ENCODE measurements around the gene SLC48A1.

The SLC48A1 gene

DNA sequence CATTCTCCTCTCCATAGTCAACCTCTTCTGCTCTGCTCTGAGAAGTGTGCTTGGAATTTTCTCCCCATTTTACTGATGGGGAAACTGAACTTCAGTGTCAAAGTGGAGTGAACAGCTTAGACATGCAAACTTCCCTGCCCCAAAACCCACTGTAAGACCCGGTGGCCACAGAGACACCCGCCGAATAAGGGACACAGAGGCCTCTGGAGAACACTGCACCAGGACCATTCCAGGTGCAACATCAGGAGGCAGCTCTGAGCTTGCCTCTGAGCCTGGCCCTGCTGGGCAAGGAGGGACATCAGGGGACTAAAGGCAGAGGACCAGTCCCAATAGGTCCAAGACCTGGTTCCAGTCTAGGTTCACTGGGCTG is 45.0 kb downstream of the SLC48A1 start:
- H3K4me3 ChIP-seq (ENCODE audit: control insufficient read depth, low read depth, low read length): peak overlapping the region; percentile 80

DNA sequence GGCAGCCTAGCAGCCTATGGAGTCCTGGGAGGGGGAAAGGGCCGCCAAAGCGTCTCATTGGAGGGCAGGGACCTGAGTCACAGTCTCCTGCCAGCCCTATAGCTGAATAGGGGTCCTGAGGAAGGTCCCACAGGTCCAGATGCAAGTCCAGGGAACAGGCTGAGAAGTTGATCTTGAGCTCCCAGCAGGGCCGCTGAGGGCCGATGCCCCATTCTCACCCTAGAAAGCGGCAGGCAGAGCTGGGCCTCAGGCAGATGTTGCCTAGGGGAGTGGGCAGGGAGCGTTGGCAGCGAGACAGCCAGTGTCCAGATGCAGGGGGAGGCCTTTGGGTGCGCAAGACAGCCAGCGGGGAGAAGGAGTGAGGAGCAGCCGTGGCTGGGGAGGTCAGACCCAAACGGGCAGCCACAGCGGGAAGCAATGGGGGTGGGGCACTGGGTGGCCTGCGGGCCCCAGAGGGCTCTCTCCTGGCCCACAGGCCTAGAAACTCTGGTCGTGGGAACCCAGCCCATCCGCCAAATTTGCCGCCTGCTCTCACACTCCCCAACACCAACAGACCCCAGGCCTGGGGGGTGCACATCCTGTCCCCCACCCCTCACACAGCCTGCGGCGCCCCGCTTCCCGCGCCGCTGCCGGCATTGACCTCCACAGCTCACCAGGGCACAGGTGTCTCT is 45.6 kb downstream of the SLC48A1 start:
- peak overlapping the region; percentile 80 for H3K4me3 ChIP-seq (ENCODE audit: control insufficient read depth, low read depth, low read length)
- TF ChIP-seq, protein P1, sequence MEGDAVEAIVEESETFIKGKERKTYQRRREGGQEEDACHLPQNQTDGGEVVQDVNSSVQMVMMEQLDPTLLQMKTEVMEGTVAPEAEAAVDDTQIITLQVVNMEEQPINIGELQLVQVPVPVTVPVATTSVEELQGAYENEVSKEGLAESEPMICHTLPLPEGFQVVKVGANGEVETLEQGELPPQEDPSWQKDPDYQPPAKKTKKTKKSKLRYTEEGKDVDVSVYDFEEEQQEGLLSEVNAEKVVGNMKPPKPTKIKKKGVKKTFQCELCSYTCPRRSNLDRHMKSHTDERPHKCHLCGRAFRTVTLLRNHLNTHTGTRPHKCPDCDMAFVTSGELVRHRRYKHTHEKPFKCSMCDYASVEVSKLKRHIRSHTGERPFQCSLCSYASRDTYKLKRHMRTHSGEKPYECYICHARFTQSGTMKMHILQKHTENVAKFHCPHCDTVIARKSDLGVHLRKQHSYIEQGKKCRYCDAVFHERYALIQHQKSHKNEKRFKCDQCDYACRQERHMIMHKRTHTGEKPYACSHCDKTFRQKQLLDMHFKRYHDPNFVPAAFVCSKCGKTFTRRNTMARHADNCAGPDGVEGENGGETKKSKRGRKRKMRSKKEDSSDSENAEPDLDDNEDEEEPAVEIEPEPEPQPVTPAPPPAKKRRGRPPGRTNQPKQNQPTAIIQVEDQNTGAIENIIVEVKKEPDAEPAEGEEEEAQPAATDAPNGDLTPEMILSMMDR (conservative IDR thresholded peaks at IDR 0.05; ENCODE audit: control insufficient read depth, insufficient read depth, low read depth, low read length): no peak
- no peak for DNase-seq (ENCODE audit: low read depth)

More for the DNA sequence above, 45.0 kb downstream of the SLC48A1 start:
- TF ChIP-seq, protein P1 (conservative IDR thresholded peaks at IDR 0.05; ENCODE audit: control insufficient read depth, insufficient read depth, low read depth, low read length): no peak
- DNase-seq (ENCODE audit: low read depth): no peak

DNA sequence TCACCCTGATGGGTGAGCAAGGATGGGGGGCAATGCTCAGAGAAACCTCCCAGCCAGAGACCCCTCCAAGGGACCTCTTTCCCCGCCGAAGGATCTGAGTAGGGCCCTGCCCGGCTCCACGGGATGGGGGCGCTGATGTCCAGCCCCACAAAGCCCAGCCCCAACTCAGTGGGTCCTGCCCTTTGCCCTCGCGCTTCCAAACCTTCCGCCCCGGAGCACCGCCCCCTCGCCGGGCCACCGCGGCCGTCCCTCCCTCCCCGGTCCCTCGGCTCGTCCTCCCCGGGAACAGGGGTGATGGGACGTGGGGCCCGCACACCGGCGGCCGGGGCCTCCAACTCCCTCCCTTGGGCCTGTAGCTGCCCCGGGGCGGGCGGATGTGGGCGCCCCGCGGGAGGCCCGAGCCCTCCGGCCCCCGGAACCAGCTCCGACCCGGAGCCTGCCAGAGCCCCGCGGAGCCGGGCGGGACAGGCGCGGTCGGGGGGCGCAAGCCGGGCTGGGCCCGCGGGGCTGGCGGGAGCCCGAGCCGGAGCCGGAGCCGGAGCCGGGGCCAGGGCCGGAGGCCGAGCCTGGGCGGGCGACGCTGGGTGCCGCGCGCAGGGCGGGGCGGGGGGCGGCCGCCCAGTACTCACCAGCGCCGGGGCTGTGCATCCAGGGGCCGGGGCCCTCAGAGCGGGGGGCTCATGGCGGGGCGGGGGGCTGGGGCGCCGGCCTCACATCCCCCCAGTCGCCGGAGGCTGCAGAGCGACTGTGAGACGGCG is 46.3 kb downstream of the SLC48A1 start:
- TF ChIP-seq, protein P1 (conservative IDR thresholded peaks at IDR 0.05; ENCODE audit: control insufficient read depth, insufficient read depth, low read depth, low read length): peak; percentile 22
- peak overlapping the region; percentile 80 for H3K4me3 ChIP-seq (ENCODE audit: control insufficient read depth, low read depth, low read length)
- no peak for DNase-seq (ENCODE audit: low read depth)

DNA sequence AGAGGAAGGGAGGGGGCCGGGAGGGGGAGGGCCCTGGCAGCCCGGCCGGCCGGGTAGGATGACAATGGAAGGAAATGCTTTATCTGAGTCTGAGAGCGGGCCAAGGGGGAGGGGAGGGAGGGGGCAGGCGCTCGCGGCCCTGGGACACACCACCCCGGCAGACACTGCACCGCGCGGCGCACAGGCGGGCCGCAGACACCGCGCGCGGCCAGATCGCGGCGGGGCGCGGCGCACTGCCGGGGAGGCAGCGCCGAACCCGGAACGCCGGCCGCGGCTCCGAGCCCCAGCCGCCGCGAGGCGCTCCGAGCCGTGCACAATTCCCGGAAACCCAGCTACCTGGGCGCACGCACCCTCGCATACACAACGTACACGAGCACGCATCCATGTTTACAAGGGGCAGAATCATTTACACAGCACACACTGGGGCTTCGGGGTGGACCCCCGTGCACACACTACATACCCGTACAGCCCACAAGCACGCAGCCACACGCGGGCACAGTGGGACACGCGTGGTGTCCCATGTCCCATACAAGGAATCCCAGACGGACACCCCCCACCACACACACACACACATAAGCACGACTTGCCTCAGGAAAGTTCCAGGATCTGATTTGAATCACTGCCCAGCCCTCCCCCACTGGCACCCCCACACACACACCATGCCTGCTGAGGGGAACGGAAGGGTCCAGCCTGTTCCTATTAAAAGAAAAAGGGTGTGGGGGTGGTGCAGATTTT is 47.0 kb downstream of the SLC48A1 start, which contains the start of gene HDAC7:
TSS of gene HDAC7 (minus strand) at position 8 of the 735 bp plus-strand sequence. CDS start 118 bp downstream, outside the sequence.
- TF ChIP-seq, protein P1 (conservative IDR thresholded peaks at IDR 0.05; ENCODE audit: control insufficient read depth, insufficient read depth, low read depth, low read length): no peak
- peak; percentile 77 for DNase-seq (ENCODE audit: low read depth)

DNA sequence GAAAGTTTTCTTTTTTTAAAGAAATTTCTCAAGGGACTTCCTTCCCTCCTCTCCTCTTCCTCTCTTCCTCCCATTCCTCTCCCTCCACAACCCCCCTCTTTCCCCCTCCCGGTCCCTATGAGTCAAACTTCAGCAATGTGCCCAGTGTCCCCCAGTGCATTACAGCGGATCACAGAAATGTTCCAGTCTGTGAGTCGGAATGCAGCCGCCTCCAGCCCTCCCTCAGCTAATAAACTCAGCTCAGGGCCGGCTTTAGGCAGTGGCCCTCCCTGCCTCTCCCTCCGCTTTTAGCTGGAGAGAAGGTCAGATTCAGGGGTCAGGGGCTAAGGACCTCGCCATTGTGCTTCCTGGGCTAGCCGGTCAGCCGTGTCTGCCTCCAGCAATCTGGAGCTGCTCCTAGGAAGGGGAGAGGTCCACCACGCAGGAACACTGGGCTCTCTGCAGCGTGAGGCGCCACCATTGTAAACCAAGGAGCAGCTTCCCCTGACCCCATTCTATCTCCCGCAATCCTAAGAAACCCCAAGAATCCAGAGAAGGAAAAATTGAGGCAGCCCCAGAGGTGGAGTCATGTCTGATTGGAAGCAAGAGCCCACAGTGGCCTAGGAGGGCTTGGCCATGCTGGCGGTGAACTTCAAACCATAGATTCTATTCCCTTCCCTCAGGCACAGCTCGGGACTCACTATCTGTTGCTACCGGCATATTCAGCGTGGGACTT is 47.8 kb downstream of the SLC48A1 start:
- DNase-seq (ENCODE audit: low read depth): peak; percentile 97
- TF ChIP-seq, protein P1 (conservative IDR thresholded peaks at IDR 0.05; ENCODE audit: control insufficient read depth, insufficient read depth, low read depth, low read length): no peak
- peak overlapping the region; percentile 74 for H3K4me3 ChIP-seq (ENCODE audit: control insufficient read depth, low read depth, low read length)

More for the DNA sequence above, 47.0 kb downstream of the SLC48A1 start, which contains the start of gene HDAC7:
- H3K4me3 ChIP-seq (ENCODE audit: control insufficient read depth, low read depth, low read length): peak within 1 kb of the TSS; percentile 80

DNA sequence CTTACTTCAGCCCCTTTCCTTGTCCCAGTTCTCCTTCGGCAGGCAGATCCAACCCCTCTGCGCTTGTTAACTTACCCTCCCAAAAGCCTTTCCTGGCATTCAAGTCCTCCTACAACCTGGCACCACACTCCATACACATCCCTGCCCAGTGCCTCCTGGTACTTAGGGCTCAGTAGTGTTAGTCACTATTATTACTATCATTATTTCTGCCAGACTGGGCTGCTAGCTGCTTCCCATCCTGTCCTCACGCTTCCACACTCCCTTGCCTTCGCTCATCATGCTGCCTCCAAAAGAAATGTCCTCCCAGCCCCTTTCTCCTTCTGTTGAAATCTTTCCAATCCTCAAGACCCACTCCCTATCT is 48.3 kb downstream of the SLC48A1 start:
- no peak overlapping the region for H3K4me3 ChIP-seq (ENCODE audit: control insufficient read depth, low read depth, low read length)
- peak; percentile 52 for DNase-seq (ENCODE audit: low read depth)
- TF ChIP-seq, protein P1 (conservative IDR thresholded peaks at IDR 0.05; ENCODE audit: control insufficient read depth, insufficient read depth, low read depth, low read length): no peak

Measured in fibroblast of mammary gland (primary cell).